PC-9 (cell line): ENCODE measurements around the gene MUSK. TPM values are rescaled to one million over a fixed set of nuclear protein-coding genes. Genes with fewer than 3 reads are reported as not detected.
A peak's percentile ranks its signal among the peaks of the same experiment; 100 is the strongest.

ENCODE experiments used
- BruUV-seq: library from RNA; stranded (reverse); fragments of 400-500 nt; replicated peaks from 2 replicates; lab custom pipeline; 2021; lab: Mats Ljungman, UMichigan
- CTCF ChIA-PET: fragments of 300-600 bp; sonication (Branson Sonifier 250); formaldehyde crosslinking; loops from one replicate; lab custom pipeline; 2022; ENCODE audit warnings: antibody characterized with exemption; lab: Charles Lee
- POLR2A ChIA-PET: fragments of 300-600 bp; sonication (Branson Sonifier 250); formaldehyde crosslinking; loops from one replicate; lab custom pipeline; 2022; ENCODE audit warnings: antibody characterized with exemption; ENCODE audit not compliant: unreplicated experiment; lab: Charles Lee
- DNase-seq, 2 experiments: peaks; one replicate each; pipeline versions ENCODE4 v3.0.0 to v3.0.0-alpha.2; 2015 to 2022; ENCODE audit warnings: mixed read lengths in 1 of 2
- H2AFZ ChIP-seq: fragments of 200-600 bp; sonication (generic); 2 replicates; pipeline ENCODE4 v1.8.1; 2017; ENCODE audit warnings: antibody characterized with exemption
- H3F3A ChIP-seq: fragments of 200-600 bp; sonication (generic); 2 replicates; pipeline ENCODE4 v1.8.1; 2017; ENCODE audit warnings: antibody characterized with exemption, mild to moderate bottlenecking, low read depth; ENCODE audit not compliant: insufficient read depth
- H3K27ac ChIP-seq: fragments of 200-600 bp; sonication (generic); 2 replicates; pipeline ENCODE4 v1.6.1; 2016; ENCODE audit warnings: mixed run types
- H3K27me3 ChIP-seq: fragments of 200-600 bp; sonication (generic); 2 replicates; pipeline ENCODE4 v1.6.1; 2016; ENCODE audit warnings: low read depth, mixed run types; ENCODE audit not compliant: insufficient read depth
- H3K36me3 ChIP-seq: fragments of 200-600 bp; sonication (generic); 2 replicates; pipeline ENCODE4 v1.6.1; 2016; ENCODE audit warnings: low read depth, mixed run types
- H3K4me1 ChIP-seq: fragments of 200-600 bp; sonication (generic); replicated peaks from 2 replicates; pipeline ENCODE4 v1.6.1; 2016; ENCODE audit warnings: mixed run types; ENCODE audit not compliant: insufficient read depth
- H3K4me2 ChIP-seq: fragments of 200-600 bp; sonication (generic); 2 replicates; pipeline ENCODE4 v1.6.1; 2017; ENCODE audit warnings: mixed run types
- H3K4me3 ChIP-seq: fragments of 200-600 bp; sonication (generic); 2 replicates; pipeline ENCODE4 v1.6.1; 2016; ENCODE audit warnings: mixed run types
- H3K79me2 ChIP-seq: fragments of 200-600 bp; sonication (generic); 2 replicates; pipeline ENCODE4 v1.6.1; 2017; ENCODE audit warnings: low read depth, mixed run types
- H3K9me2 ChIP-seq: fragments of 200-600 bp; sonication (generic); 2 replicates; pipeline ENCODE4 v1.8.1; 2017; ENCODE audit warnings: mild to moderate bottlenecking; ENCODE audit not compliant: insufficient read depth
- H3K9me3 ChIP-seq: fragments of 200-600 bp; sonication (generic); 2 replicates; pipeline ENCODE4 v1.8.1; 2016; ENCODE audit warnings: low read depth; ENCODE audit not compliant: insufficient read depth
- H4K20me1 ChIP-seq: fragments of 200-600 bp; sonication (generic); 2 replicates; pipeline ENCODE4 v1.8.1; 2017; ENCODE audit not compliant: insufficient read depth
- EZH2 ChIP-seq: fragments of 200-600 bp; sonication (generic); IDR thresholded peaks from 2 replicates; pipeline ENCODE4 v1.8.0; 2017; ENCODE audit warnings: antibody characterized with exemption, low read depth
- intact Hi-C: fragments of 100-400 bp; cut with micrococcal nuclease; formaldehyde crosslinking; loops from one replicate; pipeline ENCODE4 v1.10.0; 2022; ENCODE audit not compliant: unreplicated experiment
- total RNA-seq: library from RNA; stranded (reverse); gene quantifications from 2 replicates; pipeline ENCODE4 v1.2.3, GENCODE V29; 2021
- TF ChIP-seq, protein P1 (sequence below): fragments of 200-600 bp; sonication (generic); conservative IDR thresholded peaks from 2 replicates; pipeline ENCODE4 v1.6.1; 2017; ENCODE audit warnings: mixed run types, antibody characterized with exemption, mild to moderate bottlenecking, moderate library complexity

The MUSK gene
- total RNA-seq, 1 experiment from 2014 or later: not detected

DNA sequence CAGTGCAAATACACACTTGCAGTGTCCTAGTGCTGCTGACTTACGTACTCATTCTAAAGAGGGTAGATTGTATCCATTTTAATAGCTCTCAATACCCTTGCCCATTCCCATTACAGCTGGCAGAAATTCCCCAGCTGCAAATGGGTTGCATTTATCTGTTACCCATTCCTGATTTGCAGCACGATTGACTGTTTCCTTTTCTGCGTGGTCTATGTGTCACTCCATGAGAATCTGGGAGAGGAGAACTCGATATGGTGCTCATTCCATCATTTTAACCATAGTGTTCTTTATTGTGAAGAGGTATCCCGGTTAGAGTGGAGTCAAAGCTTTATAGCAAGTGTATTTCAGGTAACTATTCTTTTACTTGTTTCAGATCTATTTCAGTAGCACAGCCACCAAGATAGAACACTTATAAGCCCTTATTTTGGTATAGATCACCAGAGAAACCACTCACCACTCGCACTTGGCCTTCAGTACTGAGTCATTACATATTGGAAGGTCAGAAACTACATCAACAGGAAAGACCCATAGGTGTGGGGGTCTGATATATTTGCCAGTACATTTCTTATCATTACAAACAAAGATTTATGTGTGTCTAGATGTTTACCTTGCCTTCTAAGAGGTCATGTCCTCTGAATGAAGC is 139.5 kb downstream of the MUSK start:
- intact Hi-C loops: no loop called here
- Histone ChIP-seq H3K4me1 (0 out of 2 replicates have a peak, but pooled peaks cover 9% of the 10 kb centered on the region), H3F3A (0 out of 2 replicates have a peak, but pooled peaks cover 3% of the 10 kb centered on the region), H2AFZ (peak overlapping the region; percentile 67; the same call in 1 of the 2 replicates), H3K4me3 (no peak overlapping the region), H3K79me2 (no peaks in the 10 kb centered on the region), H4K20me1 (no peaks in the 10 kb centered on the region), H3K36me3 (no peaks in the 10 kb centered on the region), H3K9me2 (no peaks in the 10 kb centered on the region), H3K4me2 (no peak overlapping the region), H3K9me3 (peaks cover 4% of the 10 kb centered on the region; the same call in 1 of the 2 replicates), H3K27me3 (no peaks in the 10 kb centered on the region), H3K27ac (0 out of 2 replicates have a peak overlapping the region, but pooled peaks have one; percentile 1)
- DNase-seq: no peak
- BruUV-seq: no TSS peak
- CTCF ChIA-PET: no interaction called here
- POLR2A ChIA-PET: no interaction called here
- TF ChIP-seq EZH2: no peak
- TF ChIP-seq, protein P1, sequence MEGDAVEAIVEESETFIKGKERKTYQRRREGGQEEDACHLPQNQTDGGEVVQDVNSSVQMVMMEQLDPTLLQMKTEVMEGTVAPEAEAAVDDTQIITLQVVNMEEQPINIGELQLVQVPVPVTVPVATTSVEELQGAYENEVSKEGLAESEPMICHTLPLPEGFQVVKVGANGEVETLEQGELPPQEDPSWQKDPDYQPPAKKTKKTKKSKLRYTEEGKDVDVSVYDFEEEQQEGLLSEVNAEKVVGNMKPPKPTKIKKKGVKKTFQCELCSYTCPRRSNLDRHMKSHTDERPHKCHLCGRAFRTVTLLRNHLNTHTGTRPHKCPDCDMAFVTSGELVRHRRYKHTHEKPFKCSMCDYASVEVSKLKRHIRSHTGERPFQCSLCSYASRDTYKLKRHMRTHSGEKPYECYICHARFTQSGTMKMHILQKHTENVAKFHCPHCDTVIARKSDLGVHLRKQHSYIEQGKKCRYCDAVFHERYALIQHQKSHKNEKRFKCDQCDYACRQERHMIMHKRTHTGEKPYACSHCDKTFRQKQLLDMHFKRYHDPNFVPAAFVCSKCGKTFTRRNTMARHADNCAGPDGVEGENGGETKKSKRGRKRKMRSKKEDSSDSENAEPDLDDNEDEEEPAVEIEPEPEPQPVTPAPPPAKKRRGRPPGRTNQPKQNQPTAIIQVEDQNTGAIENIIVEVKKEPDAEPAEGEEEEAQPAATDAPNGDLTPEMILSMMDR: no peak

DNA sequence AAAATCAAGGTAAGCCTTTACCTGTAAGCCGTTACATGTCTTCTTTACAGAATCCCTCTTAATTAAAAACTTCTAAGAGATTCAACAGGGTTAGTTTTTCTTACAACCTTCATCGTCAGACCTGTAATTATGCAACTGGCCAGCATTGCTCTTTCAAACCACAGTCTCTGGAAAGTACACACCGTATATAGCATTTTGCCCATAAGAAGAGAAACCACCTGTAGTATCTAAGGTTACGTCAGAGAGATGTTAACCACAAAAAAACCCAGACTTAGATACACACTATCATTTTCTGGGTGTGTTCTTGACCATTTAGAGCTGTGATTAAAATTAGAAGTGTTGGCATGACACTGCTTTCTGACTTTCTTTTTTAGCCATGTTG is 140.0 kb downstream of the MUSK start:
- no TSS peak for BruUV-seq
- no peak for TF ChIP-seq EZH2
- TF ChIP-seq, protein P1: no peak
- Histone ChIP-seq H3F3A (peaks cover 5% of the 10 kb centered on the region; the same call in 1 of the 2 replicates), H3K4me2 (no peak overlapping the region), H3K9me3 (peaks cover 5% of the 10 kb centered on the region; the same call in 1 of the 2 replicates), H3K4me3 (no peak overlapping the region), H3K4me1 (0 out of 2 replicates have a peak, but pooled peaks cover 9% of the 10 kb centered on the region), H3K36me3 (no peaks in the 10 kb centered on the region), H3K9me2 (no peaks in the 10 kb centered on the region), H2AFZ (peak overlapping the region; percentile 67; the same call in 1 of the 2 replicates), H3K27ac (0 out of 2 replicates have a peak overlapping the region, but pooled peaks have one; percentile 1), H4K20me1 (no peaks in the 10 kb centered on the region), H3K27me3 (no peaks in the 10 kb centered on the region), H3K79me2 (no peaks in the 10 kb centered on the region)
- DNase-seq: peak in 1 of 2 experiments; percentile 46
- intact Hi-C loops: no loop called here
- ChIA-PET CTCF (no interaction called here), POLR2A (no interaction called here)

DNA sequence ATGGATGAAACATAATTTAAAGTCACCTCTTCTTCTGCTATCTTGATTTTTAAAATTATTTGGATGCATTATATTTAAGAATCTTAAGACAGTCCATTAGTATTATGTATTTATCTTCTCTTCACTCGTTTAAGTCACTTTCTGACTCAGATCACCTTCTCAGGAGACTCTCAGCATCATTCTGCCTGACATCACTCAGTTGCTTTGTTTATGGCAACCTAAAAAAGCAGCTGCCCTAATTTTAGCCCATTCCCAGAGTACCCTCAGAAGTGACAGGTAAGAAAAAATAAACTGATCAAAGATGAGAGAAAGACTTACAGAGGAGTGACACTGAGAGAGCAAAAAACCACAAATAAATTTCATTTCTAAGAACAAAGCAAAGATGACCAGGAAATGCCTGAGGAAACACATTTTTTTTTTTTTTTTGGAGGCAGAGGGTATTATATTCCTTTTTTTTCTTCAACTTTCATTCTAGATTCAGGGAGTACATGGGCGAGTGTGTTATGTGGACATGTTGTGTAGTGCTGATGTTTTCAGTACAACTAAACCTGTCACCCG is 140.5 kb downstream of the MUSK start:
- Histone ChIP-seq H3K27ac (0 out of 2 replicates have a peak overlapping the region, but pooled peaks have one; percentile 1), H2AFZ (peak overlapping the region; percentile 67; the same call in 1 of the 2 replicates), H3K4me3 (no peak overlapping the region), H3K9me3 (peaks cover 10% of the 10 kb centered on the region; the same call in 1 of the 2 replicates), H3K4me1 (0 out of 2 replicates have a peak, but pooled peaks cover 9% of the 10 kb centered on the region), H3K9me2 (no peaks in the 10 kb centered on the region), H3K27me3 (no peaks in the 10 kb centered on the region), H3K79me2 (no peaks in the 10 kb centered on the region), H3F3A (peaks cover 11% of the 10 kb centered on the region; the same call in 1 of the 2 replicates), H3K36me3 (no peaks in the 10 kb centered on the region), H3K4me2 (no peak overlapping the region), H4K20me1 (no peaks in the 10 kb centered on the region)
- BruUV-seq: no TSS peak
- intact Hi-C loops: no loop called here
- POLR2A ChIA-PET: no interaction called here
- TF ChIP-seq, protein P1: no peak
- TF ChIP-seq EZH2: no peak
- DNase-seq: no peak
- CTCF ChIA-PET: no interaction called here
